ENCODE results near the gene PRKAA1. TPM values are rescaled to one million over a fixed set of nuclear protein-coding genes. Genes with fewer than 3 reads are reported as not detected.
A peak's percentile ranks its signal among the peaks of the same experiment; 100 is the strongest.

The PRKAA1 gene
- total and polyA plus RNA-seq, 2 of the 13 experiments (the other 11 are each of a cell fraction or from before 2014, with no cell fraction given), result 36.6 to 58.0 TPM

DNA sequence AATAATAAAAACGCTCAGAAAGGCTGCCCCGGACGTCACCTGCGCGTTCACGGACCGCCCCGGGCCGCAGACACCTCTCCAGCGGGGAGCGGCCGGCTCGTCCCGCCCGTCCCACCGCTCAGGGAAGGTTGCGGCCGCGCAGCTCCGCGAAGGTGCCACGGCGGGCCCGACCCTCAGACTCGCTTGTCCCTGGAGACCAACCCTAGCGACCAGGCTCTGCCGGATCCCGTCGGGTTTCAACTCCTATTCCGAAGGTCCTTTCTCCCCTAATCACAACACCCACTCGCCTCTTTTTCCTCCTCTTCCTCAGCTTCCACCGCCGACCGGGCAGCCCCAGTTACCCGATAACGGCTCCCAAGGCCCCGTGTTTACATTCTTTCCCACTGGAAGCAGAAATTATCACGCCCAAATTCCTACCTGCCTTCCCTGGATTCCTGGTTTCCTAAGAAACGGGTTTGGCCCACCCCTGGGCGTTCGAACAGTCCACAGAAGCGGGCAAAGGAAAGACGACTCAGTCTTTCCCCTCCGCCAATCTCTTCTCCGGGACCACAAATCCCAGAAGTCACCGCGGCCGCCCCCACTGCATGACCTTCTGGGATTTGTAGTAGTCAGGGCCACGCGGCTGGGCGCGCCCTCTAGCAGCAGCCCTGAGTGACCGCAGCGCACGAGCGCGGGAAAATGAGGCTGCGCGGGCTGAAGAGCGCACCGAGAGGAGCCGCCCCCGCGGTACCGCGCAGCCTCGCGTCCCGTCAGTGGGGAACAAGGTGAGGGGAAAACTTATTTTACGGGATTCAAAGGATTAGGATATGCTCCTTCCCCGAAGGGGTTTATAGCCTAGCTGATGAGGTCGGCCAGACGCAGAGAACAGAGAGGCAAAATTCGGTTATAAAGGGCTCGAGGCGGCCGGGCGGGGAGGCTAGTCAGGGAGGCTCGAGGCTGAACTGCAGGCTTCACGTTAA lies 42.5 kb downstream of the PRKAA1 start, which contains the start of gene TTC33 (continued):
- TF ChIP-seq ZNF660 (CRISPR knock-in tag; IDR thresholded peaks at IDR 0.05; ENCODE audit: borderline replicate concordance, low read depth) (no peak), SRY (CRISPR knock-in tag; IDR thresholded peaks at IDR 0.05) (peak; percentile 76; the same call in 1 of the 2 replicates), SP140L (CRISPR knock-in tag; IDR thresholded peaks at IDR 0.05; ENCODE audit: borderline replicate concordance) (no peak), ARNT2 (CRISPR knock-in tag; IDR thresholded peaks at IDR 0.05; ENCODE audit: low read depth) (peak; percentile 77), NR2C2 (CRISPR knock-in tag; IDR thresholded peaks at IDR 0.05; ENCODE audit: borderline replicate concordance) (peak; percentile 94), ZNF773 (CRISPR knock-in tag; IDR thresholded peaks at IDR 0.05; ENCODE audit: borderline replicate concordance) (no peak), ZNF230 (CRISPR knock-in tag; IDR thresholded peaks at IDR 0.05) (peak; percentile 15; the same call in 1 of the 2 replicates), RFXAP (CRISPR knock-in tag; IDR thresholded peaks at IDR 0.05; ENCODE audit: borderline replicate concordance) (no peak; the same call in 1 of the 2 replicates), HMGA1 (CRISPR knock-in tag; conservative IDR thresholded peaks at IDR 0.05) (no peak), GABPB1 (CRISPR knock-in tag; IDR thresholded peaks at IDR 0.05) (peak; percentile 93), ZNF569 (CRISPR knock-in tag; IDR thresholded peaks at IDR 0.05; ENCODE audit: borderline replicate concordance) (no peak; the same call in 1 of the 2 replicates), ZNF530 (CRISPR knock-in tag; IDR thresholded peaks at IDR 0.05; ENCODE audit: low read depth) (no peak), FOSL2 (CRISPR knock-in tag; IDR thresholded peaks at IDR 0.05) (peak; percentile 73), IRF2 (CRISPR knock-in tag; IDR thresholded peaks at IDR 0.05) (peak; percentile 95), ZNF772 (CRISPR knock-in tag; IDR thresholded peaks at IDR 0.05) (peak; percentile 48), ZNF674 (CRISPR knock-in tag; IDR thresholded peaks at IDR 0.05; ENCODE audit: low read depth) (no peak), REL (CRISPR knock-in tag; conservative IDR thresholded peaks at IDR 0.05) (peak; percentile 83; the same call in 1 of the 2 replicates), ZNF235 (CRISPR knock-in tag; IDR thresholded peaks at IDR 0.05; ENCODE audit: borderline replicate concordance) (no peak), FIP1L1 (IDR thresholded peaks at IDR 0.05; ENCODE audit: borderline replicate concordance, insufficient read depth, low read depth, low read length) (peak; percentile 67; the same call in 1 of the 2 replicates)
- TF ChIP-seq, protein P1, sequence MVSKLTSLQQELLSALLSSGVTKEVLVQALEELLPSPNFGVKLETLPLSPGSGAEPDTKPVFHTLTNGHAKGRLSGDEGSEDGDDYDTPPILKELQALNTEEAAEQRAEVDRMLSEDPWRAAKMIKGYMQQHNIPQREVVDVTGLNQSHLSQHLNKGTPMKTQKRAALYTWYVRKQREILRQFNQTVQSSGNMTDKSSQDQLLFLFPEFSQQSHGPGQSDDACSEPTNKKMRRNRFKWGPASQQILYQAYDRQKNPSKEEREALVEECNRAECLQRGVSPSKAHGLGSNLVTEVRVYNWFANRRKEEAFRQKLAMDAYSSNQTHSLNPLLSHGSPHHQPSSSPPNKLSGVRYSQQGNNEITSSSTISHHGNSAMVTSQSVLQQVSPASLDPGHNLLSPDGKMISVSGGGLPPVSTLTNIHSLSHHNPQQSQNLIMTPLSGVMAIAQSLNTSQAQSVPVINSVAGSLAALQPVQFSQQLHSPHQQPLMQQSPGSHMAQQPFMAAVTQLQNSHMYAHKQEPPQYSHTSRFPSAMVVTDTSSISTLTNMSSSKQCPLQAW (CRISPR knock-in tag; IDR thresholded peaks at IDR 0.05), result peak; percentile 86
- TF ChIP-seq, protein P2, sequence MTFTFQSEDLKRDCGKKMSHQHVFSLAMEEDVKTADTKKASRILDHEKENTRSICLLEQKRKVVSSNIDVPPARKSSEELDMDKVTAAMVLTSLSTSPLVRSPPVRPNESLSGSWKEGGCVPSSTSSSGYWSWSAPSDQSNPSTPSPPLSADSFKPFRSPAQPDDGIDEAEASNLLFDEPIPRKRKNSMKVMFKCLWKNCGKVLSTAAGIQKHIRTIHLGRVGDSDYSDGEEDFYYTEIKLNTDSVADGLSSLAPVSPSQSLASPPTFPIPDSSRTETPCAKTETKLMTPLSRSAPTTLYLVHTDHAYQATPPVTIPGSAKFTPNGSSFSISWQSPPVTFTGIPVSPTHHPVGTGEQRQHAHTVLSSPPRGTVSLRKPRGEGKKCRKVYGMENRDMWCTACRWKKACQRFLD (CRISPR knock-in tag; IDR thresholded peaks at IDR 0.05; ENCODE audit: borderline replicate concordance), result no peak
- TF ChIP-seq, protein P3, sequence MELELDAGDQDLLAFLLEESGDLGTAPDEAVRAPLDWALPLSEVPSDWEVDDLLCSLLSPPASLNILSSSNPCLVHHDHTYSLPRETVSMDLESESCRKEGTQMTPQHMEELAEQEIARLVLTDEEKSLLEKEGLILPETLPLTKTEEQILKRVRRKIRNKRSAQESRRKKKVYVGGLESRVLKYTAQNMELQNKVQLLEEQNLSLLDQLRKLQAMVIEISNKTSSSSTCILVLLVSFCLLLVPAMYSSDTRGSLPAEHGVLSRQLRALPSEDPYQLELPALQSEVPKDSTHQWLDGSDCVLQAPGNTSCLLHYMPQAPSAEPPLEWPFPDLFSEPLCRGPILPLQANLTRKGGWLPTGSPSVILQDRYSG (CRISPR knock-in tag; IDR thresholded peaks at IDR 0.05), result no peak

Measured in HepG2 (cell line).